Measurements from ENCODE around the gene ACAN. TPM values are rescaled to one million over a fixed set of nuclear protein-coding genes. Genes with fewer than 3 reads are reported as not detected.

Gene ACAN
- total and polyA plus RNA-seq, 10 of the 15 experiments (the other 5 are each of a cell fraction or from before 2014, with no cell fraction given), result not detected

GRCh38 chr15:88844749-88845386 lies 41.6 kb downstream of the ACAN start (continued):
- TF ChIP-seq E4F1 (IDR thresholded peaks at IDR 0.05; ENCODE audit: borderline replicate concordance, partially characterized antibody), result no peak
- TF ChIP-seq ZZZ3 (IDR thresholded peaks at IDR 0.05; ENCODE audit: control insufficient read depth, insufficient read length, low read depth), result no peak

GRCh38 chr15:88845616-88846015 lies 42.4 kb downstream of the ACAN start:
- Histone ChIP-seq H3K36me3 (ENCODE audit: control insufficient read depth in 2 of 2, insufficient read depth in 2 of 2, low read length in 1 of 2) (no peaks in the 10 kb centered on the region), H4K20me1 (ENCODE audit: control insufficient read depth, insufficient read depth) (no peaks in the 10 kb centered on the region), H3K27ac (ENCODE audit: control insufficient read depth, insufficient read depth) (no peak overlapping the region), H3K4me2 (ENCODE audit: control insufficient read depth, insufficient read depth) (no peak overlapping the region), H2AFZ (ENCODE audit: control insufficient read depth, low read depth, low read length) (no peak overlapping the region), H3K27me3 (replicated peaks in 1 of 2; ENCODE audit: control insufficient read depth in 2 of 2, insufficient read depth in 2 of 2, low read length in 1 of 2) (no peaks in the 10 kb centered on the region; a peak in 1 of 4 replicates), H3K9me3 (replicated peaks; ENCODE audit: control insufficient read depth, insufficient read depth, low read length) (no peaks in the 10 kb centered on the region), H3K79me2 (ENCODE audit: control insufficient read depth, insufficient read depth, low read length) (no peaks in the 10 kb centered on the region), H3K9ac (ENCODE audit: control insufficient read depth, insufficient read depth, low read length) (no peak overlapping the region), H3K4me3 (no peak overlapping the region), H3K4me1 (ENCODE audit: control insufficient read depth, insufficient read depth, low read length) (no peaks in the 10 kb centered on the region)
- ChIA-PET SMC1A (ENCODE audit: uncharacterized antibody, unreplicated experiment) (no interaction called here), CTCF (no interaction called here), RAD21 (ENCODE audit: unreplicated experiment) (no interaction called here), POLR2A (no interaction called here)
- FAIRE-seq, result no peak
- DNase-seq (ENCODE audit: low read depth, low spot score), result no peak
- no TSS peak for BruUV-seq (replicated peaks)
- ATAC-seq, result no peak
- TF ChIP-seq SMAD1 (IDR thresholded peaks at IDR 0.05; ENCODE audit: low read depth, partially characterized antibody), result no peak
- TF ChIP-seq CREB1 (IDR thresholded peaks at IDR 0.05; ENCODE audit: low read depth), result no peak
- no peak for TF ChIP-seq CTCF (IDR thresholded peaks at IDR 0.05 in 2 of 3, conservative IDR thresholded peaks at IDR 0.05 in 1 of 3; ENCODE audit: control insufficient read depth in 2 of 3, extremely low read depth in 1 of 3, insufficient read depth in 1 of 3, low read depth in 3 of 3, low read length in 3 of 3)
- TF ChIP-seq FOXK2 (IDR thresholded peaks at IDR 0.05), result no peak
- TF ChIP-seq TBL1XR1 (IDR thresholded peaks at IDR 0.05; ENCODE audit: low read depth, low read length), result no peak
- TF ChIP-seq BCL11A (IDR thresholded peaks at IDR 0.05; ENCODE audit: low read depth, low read length), result no peak
- TF ChIP-seq MLLT1 (IDR thresholded peaks at IDR 0.05), result no peak
- no peak for TF ChIP-seq RB1 (IDR thresholded peaks at IDR 0.05; ENCODE audit: borderline replicate concordance)
- TF ChIP-seq PAX5 (IDR thresholded peaks at IDR 0.05; ENCODE audit: borderline replicate concordance, low read depth, low read length), result no peak
- no peak for TF ChIP-seq POLR2AphosphoS5 (IDR thresholded peaks at IDR 0.05; ENCODE audit: low read length)
- 33% methylated on average over 15 of the region's 15 CpGs for WGBS (ENCODE audit: insufficient coverage, insufficient replicate concordance, low lambda C conversion rate, missing lambda C conversion rate)
- in situ Hi-C loops (cut with MboI) (no loop called here), intact Hi-C loops (cut with micrococcal nuclease; ENCODE audit: unreplicated experiment) (no loop called here)

Measured in GM12878 (cell line).